GM19351 (cell line): ENCODE data around the gene TMEM232.

Source experiments
- ATAC-seq: cut with Tn5 transposase; IDR thresholded peaks from one replicate; pipeline ENCODE4 v1.9.1; 2021; ENCODE audit warnings: mild to moderate bottlenecking, moderate library complexity; ENCODE audit not compliant: unreplicated experiment

TMEM232 gene

GRCh38 chr5:110634475-110634874 is 92.0 kb downstream of the TMEM232 start:
- ATAC-seq: peak; percentile 45

- ATAC-seq: no peak
These were observed 95.2 kb downstream of the TMEM232 start for GRCh38 chr5:110631236-110631635.

GRCh38 chr5:110630350-110630749 is 96.1 kb downstream of the TMEM232 start:
- ATAC-seq: no peak

GRCh38 chr5:110625376-110625999 is 101.0 kb downstream of the TMEM232 start:
- ATAC-seq: peak; percentile 53

- ATAC-seq: no peak
These were observed 102.6 kb downstream of the TMEM232 start for GRCh38 chr5:110623874-110624273.

- ATAC-seq: no peak
These were observed 107.5 kb downstream of the TMEM232 start for GRCh38 chr5:110618941-110619340.

GRCh38 chr5:110616009-110616408 is 110.5 kb downstream of the TMEM232 start:
- ATAC-seq: no peak

- ATAC-seq: no peak
These were observed 113.7 kb downstream of the TMEM232 start for GRCh38 chr5:110612794-110613247.

- ATAC-seq: no peak
These were observed 114.7 kb downstream of the TMEM232 start for GRCh38 chr5:110611817-110612216.

- no peak for ATAC-seq
These were observed 131.6 kb downstream of the TMEM232 start for GRCh38 chr5:110594866-110595265.

GRCh38 chr5:110590187-110590586 is 136.3 kb downstream of the TMEM232 start:
- ATAC-seq: peak; percentile 80

- no peak for ATAC-seq
These were observed 138.0 kb downstream of the TMEM232 start for GRCh38 chr5:110588286-110588980.

GRCh38 chr5:110580625-110581024 is 145.8 kb downstream of the TMEM232 start:
- ATAC-seq: no peak

- no peak for ATAC-seq
These were observed 153.7 kb downstream of the TMEM232 start for GRCh38 chr5:110572729-110573128.

GRCh38 chr5:110562191-110562590 is 164.3 kb downstream of the TMEM232 start:
- ATAC-seq: no peak

- no peak for ATAC-seq
These were observed 165.0 kb downstream of the TMEM232 start for GRCh38 chr5:110561510-110561909.

GRCh38 chr5:110549301-110549700 is 177.2 kb downstream of the TMEM232 start:
- ATAC-seq: no peak

GRCh38 chr5:110548171-110548570 is 178.3 kb downstream of the TMEM232 start:
- ATAC-seq: no peak

- no peak for ATAC-seq
These were observed 179.0 kb downstream of the TMEM232 start for GRCh38 chr5:110547495-110547894.

- ATAC-seq: no peak
These were observed 180.8 kb downstream of the TMEM232 start for GRCh38 chr5:110545716-110546115.

- no peak for ATAC-seq
These were observed 181.9 kb downstream of the TMEM232 start for GRCh38 chr5:110544603-110545002.

GRCh38 chr5:110542949-110543348 is 183.5 kb downstream of the TMEM232 start:
- ATAC-seq: no peak
